BLaER1 treated with 17β-estradiol and CSF1 and Interleukin-3, amounts not matched to agents 10 nM and 100 nM (cell line): Measurements from ENCODE around the gene HCFC2.

ENCODE experiments used
- H3K27ac ChIP-seq, 11 experiments: shearing (Covaris generic); formaldehyde crosslinking; 2 replicates each; pipeline ENCODE4 v1.8.1; 2022
- H3K27me3 ChIP-seq, 11 experiments: shearing (Covaris generic); formaldehyde crosslinking; 2 replicates each; pipeline ENCODE4 v1.8.1; 2022
- H3K36me3 ChIP-seq, 11 experiments: shearing (Covaris generic); formaldehyde crosslinking; 2 replicates each; pipeline ENCODE4 v1.8.1; 2022
- H3K4me1 ChIP-seq, 10 experiments: shearing (Covaris generic); formaldehyde crosslinking; 2 replicates each; pipeline ENCODE4 v1.8.1; 2022
- H3K4me2 ChIP-seq, 11 experiments: shearing (Covaris generic); formaldehyde crosslinking; 2 replicates each; pipeline ENCODE4 v1.8.1; 2022
- H3K4me3 ChIP-seq, 10 experiments: shearing (Covaris generic); formaldehyde crosslinking; 2 replicates each; pipeline ENCODE4 v1.8.1; 2022
- H3K9ac ChIP-seq, 11 experiments: shearing (Covaris generic); formaldehyde crosslinking; 2 replicates each; pipeline ENCODE4 v1.8.1; 2022
- H3K9me3 ChIP-seq, 11 experiments: shearing (Covaris generic); formaldehyde crosslinking; replicated peaks in 1 of 11; 2 replicates each; pipeline ENCODE4 v1.8.1; 2022
- H4K20me1 ChIP-seq, 11 experiments: shearing (Covaris generic); formaldehyde crosslinking; 2 replicates each; pipeline ENCODE4 v1.8.1; 2022
- Cebpa-rat ChIP-seq, 11 experiments: shearing (Covaris generic); IDR thresholded peaks; 2 replicates each; pipeline ENCODE4 v1.8.1; 2022

HCFC2 gene

GRCh38 chr12:104073699-104074098 lies 9.4 kb downstream of the HCFC2 start:
- Histone ChIP-seq H3K4me2 (no peak overlapping the region), H3K9me3 (no peaks in the 10 kb centered on the region), H3K9ac (no peak overlapping the region), H3K27ac (no peak overlapping the region), H3K4me1 (no peaks in the 10 kb centered on the region), H3K36me3 (peaks cover 35 to 80% (median 46%) of the 10 kb centered on the region in 11 experiments), H3K27me3 (no peaks in the 10 kb centered on the region), H3K4me3 (no peak overlapping the region), H4K20me1 (peaks cover 0 to 3% (median 0%) of the 10 kb centered on the region in 11 experiments; a peak in 2 of 22 replicates)
- TF ChIP-seq Cebpa-rat (IDR thresholded peaks at IDR 0.05) = no peak

DNA sequence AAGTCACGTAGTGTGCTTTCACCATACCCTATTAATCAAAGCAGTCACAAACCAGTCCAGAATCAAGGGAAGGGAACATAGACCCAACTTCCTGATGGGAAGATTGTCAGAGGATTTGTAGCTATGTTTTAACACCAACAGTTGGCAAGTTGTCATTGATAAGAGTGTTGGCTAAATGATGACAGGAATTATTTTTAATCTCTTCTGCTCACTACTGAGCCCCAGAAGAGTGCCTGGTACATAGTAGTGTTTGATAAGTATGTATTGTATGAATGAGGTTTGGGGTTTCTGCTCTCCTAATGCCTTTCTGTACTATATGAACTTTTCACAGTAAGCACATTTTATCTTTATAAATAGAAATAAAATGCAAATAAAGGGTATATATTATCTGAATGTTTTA lies 14.7 kb downstream of the HCFC2 start:
- Histone ChIP-seq H3K4me1 (0 out of 20 replicates have a peak, but pooled peaks cover 0 to 7% (median 0%) of the 10 kb centered on the region in 10 experiments), H3K36me3 (peaks cover 30 to 84% (median 56%) of the 10 kb centered on the region in 11 experiments), H3K9ac (no peak overlapping the region), H3K27me3 (no peaks in the 10 kb centered on the region), H3K4me3 (no peak overlapping the region), H3K27ac (no peak overlapping the region), H3K9me3 (no peaks in the 10 kb centered on the region), H3K4me2 (no peak overlapping the region), H4K20me1 (no peaks in the 10 kb centered on the region; a peak in 1 of 22 replicates)
- TF ChIP-seq Cebpa-rat (IDR thresholded peaks at IDR 0.05) = no peak

DNA sequence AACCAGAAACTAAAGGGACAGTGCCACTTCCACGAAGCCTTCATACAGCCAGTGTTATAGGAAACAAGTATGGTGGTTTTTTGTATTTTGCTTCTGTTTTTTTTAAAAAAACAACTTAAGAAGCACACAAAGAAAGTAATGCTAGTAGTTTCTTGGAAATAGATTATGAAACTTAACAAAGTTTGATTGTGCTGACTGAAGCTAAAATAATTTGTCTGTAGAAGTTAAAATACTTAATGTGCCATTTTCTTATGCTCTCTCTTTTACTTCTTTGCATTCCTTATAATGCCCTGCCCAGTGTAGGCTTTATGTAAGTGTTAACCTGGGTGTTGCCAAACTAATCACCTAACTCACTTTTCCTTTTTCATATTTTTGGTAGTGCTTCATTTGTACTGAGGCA lies 16.4 kb downstream of the HCFC2 start:
- Histone ChIP-seq H4K20me1 (no peaks in the 10 kb centered on the region), H3K4me3 (no peak overlapping the region), H3K9me3 (no peaks in the 10 kb centered on the region), H3K4me1 (0 out of 20 replicates have a peak, but pooled peaks cover 0 to 7% (median 0%) of the 10 kb centered on the region in 10 experiments), H3K9ac (no peak overlapping the region), H3K4me2 (peak overlapping the region in 1 of 11 experiments; percentile 32; a peak in 1 of 22 replicates), H3K36me3 (peaks cover 32 to 88% (median 59%) of the 10 kb centered on the region in 11 experiments), H3K27me3 (no peaks in the 10 kb centered on the region), H3K27ac (0 out of 22 replicates have a peak overlapping the region, but pooled peaks of 1 of the 11 experiments have one; percentile 4)
- TF ChIP-seq Cebpa-rat (IDR thresholded peaks at IDR 0.05) = no peak

- Histone ChIP-seq H3K27me3 (no peaks in the 10 kb centered on the region), H4K20me1 (no peaks in the 10 kb centered on the region), H3K4me3 (no peak overlapping the region), H3K9ac (no peak overlapping the region), H3K27ac (no peak overlapping the region), H3K4me2 (no peak overlapping the region), H3K36me3 (peaks cover 53 to 97% (median 79%) of the 10 kb centered on the region in 11 experiments), H3K9me3 (no peaks in the 10 kb centered on the region), H3K4me1 (0 out of 20 replicates have a peak, but pooled peaks cover 0 to 7% (median 0%) of the 10 kb centered on the region in 10 experiments)
- TF ChIP-seq Cebpa-rat (IDR thresholded peaks at IDR 0.05) = no peak
Observed at GRCh38 chr12:104083769-104084475, 19.6 kb downstream of the HCFC2 start.

DNA sequence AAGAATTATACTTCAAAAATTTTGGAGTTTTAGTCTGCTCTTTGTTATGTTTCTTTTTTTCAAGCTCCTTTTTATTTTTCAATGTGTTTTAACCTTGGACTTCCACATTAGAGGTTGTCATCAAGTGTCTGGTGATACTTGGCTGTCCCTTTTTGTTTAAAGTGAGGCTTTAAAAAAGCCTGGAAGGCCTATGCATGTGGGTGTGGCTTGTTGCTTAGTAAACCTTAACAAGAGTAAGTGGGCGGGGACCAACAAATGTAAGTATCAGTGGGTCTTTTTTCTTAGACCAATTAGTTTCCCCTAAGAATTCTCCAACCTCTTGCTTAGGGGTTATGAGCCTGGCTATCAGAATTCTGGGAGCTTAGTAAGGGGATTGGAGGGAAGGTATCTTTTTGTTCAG lies 26.4 kb downstream of the HCFC2 start:
- Histone ChIP-seq H4K20me1 (no peaks in the 10 kb centered on the region), H3K4me3 (no peak overlapping the region), H3K9ac (no peak overlapping the region), H3K36me3 (peaks cover 57 to 91% (median 73%) of the 10 kb centered on the region in 11 experiments), H3K4me2 (no peak overlapping the region), H3K4me1 (no peaks in the 10 kb centered on the region), H3K27ac (no peak overlapping the region), H3K27me3 (no peaks in the 10 kb centered on the region), H3K9me3 (no peaks in the 10 kb centered on the region)
- TF ChIP-seq Cebpa-rat (IDR thresholded peaks at IDR 0.05) = no peak

DNA sequence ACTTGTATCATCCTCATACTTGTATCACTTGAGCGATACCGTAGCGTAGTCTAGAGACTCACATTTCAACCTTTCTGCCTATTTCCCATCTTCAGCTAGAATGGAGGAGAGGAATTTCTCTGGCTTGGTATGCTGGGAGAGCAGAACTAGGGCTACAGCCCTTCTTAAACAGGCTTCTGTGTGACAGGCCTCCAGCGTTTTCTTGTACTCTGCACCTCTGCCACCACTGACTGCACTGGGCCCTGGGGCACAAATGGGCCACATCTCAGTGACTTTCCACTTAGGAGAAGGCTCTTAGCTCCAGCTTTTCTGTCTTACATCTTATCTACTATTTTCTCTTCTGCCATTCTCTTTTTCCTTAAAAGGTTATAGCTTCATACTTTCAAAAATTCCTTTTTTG lies 26.8 kb downstream of the HCFC2 start:
- TF ChIP-seq Cebpa-rat (IDR thresholded peaks at IDR 0.05) = no peak
- no peak overlapping the region for H3K4me2 ChIP-seq
- no peaks in the 10 kb centered on the region for H3K9me3 ChIP-seq
- no peak overlapping the region for H3K4me3 ChIP-seq
- no peak overlapping the region for H3K27ac ChIP-seq
- no peak overlapping the region for H3K9ac ChIP-seq
- no peaks in the 10 kb centered on the region for H4K20me1 ChIP-seq
- H3K4me1 ChIP-seq = no peaks in the 10 kb centered on the region
- no peaks in the 10 kb centered on the region for H3K27me3 ChIP-seq
- H3K36me3 ChIP-seq = peaks cover 53 to 91% (median 69%) of the 10 kb centered on the region in 11 experiments

DNA sequence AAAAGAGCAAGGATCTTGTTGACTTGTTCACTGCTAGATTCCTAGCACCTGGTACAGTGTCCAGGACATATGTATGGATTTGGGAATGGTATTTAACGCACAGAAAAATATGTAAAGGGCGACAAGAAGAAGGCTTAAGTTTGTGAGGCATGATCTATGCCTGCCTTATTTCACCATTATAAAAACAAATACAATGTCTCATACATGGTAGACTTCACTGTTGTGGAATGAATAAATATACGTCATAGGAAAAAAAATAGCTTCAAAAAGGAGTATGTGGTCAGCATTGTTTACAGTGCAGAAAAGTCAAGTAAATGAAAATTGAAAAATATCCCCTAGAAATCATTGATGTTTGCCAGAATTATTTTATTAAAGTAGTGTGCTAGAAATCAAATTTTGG lies 30.0 kb downstream of the HCFC2 start:
- Histone ChIP-seq H3K4me2 (no peak overlapping the region), H3K4me3 (no peak overlapping the region), H3K9me3 (no peaks in the 10 kb centered on the region), H3K9ac (no peak overlapping the region), H3K27me3 (no peaks in the 10 kb centered on the region), H3K4me1 (no peaks in the 10 kb centered on the region), H3K27ac (no peak overlapping the region), H3K36me3 (peaks cover 49 to 91% (median 68%) of the 10 kb centered on the region in 11 experiments), H4K20me1 (no peaks in the 10 kb centered on the region)
- TF ChIP-seq Cebpa-rat (IDR thresholded peaks at IDR 0.05) = no peak

DNA sequence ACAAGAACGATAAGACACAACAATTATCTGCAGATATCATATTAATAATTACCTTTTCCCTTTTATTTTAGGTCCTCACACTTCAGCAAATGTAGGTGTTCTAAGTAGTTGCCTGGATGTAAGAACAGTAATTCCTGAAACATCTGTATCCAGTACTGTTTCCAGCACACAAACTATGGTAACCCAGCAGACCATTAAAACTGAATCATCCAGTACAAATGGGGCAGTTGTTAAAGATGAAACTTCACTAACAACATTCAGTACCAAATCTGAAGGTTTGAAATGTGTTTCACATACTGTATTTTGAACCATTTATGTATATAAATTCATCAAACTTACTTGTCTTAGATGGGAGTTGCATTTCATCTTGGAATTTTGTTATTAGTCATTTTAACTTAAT lies 31.0 kb downstream of the HCFC2 start:
- Histone ChIP-seq H3K4me3 (no peak overlapping the region), H3K4me2 (no peak overlapping the region), H3K9ac (no peak overlapping the region), H4K20me1 (no peaks in the 10 kb centered on the region), H3K4me1 (no peaks in the 10 kb centered on the region), H3K27me3 (no peaks in the 10 kb centered on the region), H3K36me3 (peaks cover 51 to 91% (median 68%) of the 10 kb centered on the region in 11 experiments), H3K9me3 (no peaks in the 10 kb centered on the region), H3K27ac (no peak overlapping the region)
- TF ChIP-seq Cebpa-rat (IDR thresholded peaks at IDR 0.05) = no peak

DNA sequence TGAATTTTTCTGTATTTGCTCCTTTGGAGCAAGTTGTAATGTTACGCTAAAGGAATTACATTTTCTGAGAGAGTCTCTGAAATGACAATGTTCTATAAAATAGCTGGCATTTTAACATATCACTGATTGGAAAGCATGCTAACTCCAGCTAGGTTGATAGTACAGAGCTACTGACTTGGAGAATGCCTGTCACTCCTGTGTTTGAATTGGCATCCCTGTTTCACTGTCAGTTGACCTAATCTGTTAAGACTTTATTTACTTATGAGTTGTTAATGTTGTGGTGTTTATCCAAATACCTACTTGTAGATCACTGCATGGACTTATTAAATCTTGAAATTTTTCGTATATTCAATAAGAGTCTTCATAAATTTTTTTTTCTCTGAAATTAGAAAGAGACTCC lies 33.6 kb downstream of the HCFC2 start:
- Histone ChIP-seq H3K4me2 (no peak overlapping the region), H3K27me3 (no peaks in the 10 kb centered on the region), H3K9me3 (no peaks in the 10 kb centered on the region), H3K27ac (no peak overlapping the region), H3K4me1 (no peaks in the 10 kb centered on the region), H3K9ac (no peak overlapping the region), H3K36me3 (peaks cover 58 to 97% (median 83%) of the 10 kb centered on the region in 11 experiments), H4K20me1 (no peaks in the 10 kb centered on the region), H3K4me3 (no peak overlapping the region)
- no peak for TF ChIP-seq Cebpa-rat (IDR thresholded peaks at IDR 0.05)

DNA sequence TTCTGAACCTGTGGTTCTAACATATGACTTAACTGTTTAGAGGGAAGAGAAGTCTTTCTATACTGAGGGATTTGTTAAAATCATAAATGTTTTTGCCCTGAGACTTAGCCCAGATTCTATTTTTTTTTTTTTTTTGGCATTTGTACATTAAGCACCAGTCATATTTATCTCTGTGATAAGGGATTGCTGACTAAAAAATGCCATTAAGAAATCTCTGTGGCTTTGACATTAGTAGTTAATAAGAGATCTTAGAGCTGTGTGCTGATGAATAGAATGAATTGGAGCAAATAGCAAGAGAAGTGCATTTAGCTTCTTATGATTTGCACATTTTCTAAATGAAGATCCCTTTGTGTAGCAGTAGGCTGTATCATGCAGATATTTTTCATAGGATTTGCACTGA lies 41.1 kb downstream of the HCFC2 start:
- Histone ChIP-seq H3K27ac (no peak overlapping the region), H4K20me1 (no peaks in the 10 kb centered on the region), H3K9ac (no peak overlapping the region), H3K27me3 (no peaks in the 10 kb centered on the region), H3K36me3 (peaks cover 5 to 39% (median 23%) of the 10 kb centered on the region in 11 experiments), H3K4me2 (no peak overlapping the region), H3K4me1 (peaks cover 4 to 10% (median 8%) of the 10 kb centered on the region in 10 experiments; a peak in 19 of 20 replicates), H3K4me3 (no peak overlapping the region), H3K9me3 (no peaks in the 10 kb centered on the region)
- no peak for TF ChIP-seq Cebpa-rat (IDR thresholded peaks at IDR 0.05)
